HG03558 (cell line): ENCODE data around the gene CPTP.
"Not testable (repeated sequence)": the region's sequence is repeated elsewhere in the genome, so short reads cannot be mapped to it uniquely, and the experiment has no call there.

ENCODE experiments used
- ATAC-seq: cut with Tn5 transposase; IDR thresholded peaks from one replicate; pipeline ENCODE4 v1.9.1; 2021; ENCODE audit warnings: moderate number of reproducible peaks; ENCODE audit not compliant: unreplicated experiment; ENCODE audit errors: extremely low read depth

The CPTP gene

DNA sequence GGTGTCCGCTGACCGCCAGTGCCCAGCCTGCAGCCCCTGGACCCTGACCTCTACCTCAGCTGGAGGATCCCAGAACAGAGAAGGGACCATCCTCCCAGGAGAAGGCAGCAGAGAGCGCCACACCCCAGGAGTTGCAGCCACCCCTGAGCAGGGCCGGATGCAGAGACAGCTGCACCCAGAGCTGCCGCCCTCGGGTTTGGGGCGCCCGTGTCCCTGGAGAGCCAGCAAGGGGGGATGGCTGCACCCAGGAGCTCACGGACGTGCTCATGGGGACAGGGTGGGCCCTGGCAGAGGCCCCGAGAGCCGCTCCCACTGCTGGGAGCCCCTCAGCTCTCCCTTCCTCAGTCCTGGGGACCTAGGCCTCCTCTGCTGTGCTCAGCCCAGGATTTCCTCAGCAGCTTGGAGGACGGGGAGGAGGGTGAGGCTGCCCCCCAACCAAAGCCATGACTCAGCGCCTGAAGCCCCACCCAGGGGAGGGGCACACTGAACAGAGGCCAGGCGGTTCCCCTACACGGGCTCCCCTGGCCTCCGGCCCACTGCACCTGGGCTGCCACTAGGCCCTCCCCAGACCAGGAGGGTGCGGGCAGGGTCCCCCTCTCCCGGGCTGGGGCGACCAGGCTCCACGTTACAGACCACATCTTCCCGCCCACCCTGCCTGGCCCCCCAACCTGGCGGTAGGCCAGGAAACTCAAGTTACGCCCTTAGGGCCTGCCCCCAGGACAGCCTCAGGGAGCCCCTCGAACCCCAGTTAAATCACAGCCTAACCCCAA is 19.1 kb upstream of the CPTP start:
- no peak for ATAC-seq

DNA sequence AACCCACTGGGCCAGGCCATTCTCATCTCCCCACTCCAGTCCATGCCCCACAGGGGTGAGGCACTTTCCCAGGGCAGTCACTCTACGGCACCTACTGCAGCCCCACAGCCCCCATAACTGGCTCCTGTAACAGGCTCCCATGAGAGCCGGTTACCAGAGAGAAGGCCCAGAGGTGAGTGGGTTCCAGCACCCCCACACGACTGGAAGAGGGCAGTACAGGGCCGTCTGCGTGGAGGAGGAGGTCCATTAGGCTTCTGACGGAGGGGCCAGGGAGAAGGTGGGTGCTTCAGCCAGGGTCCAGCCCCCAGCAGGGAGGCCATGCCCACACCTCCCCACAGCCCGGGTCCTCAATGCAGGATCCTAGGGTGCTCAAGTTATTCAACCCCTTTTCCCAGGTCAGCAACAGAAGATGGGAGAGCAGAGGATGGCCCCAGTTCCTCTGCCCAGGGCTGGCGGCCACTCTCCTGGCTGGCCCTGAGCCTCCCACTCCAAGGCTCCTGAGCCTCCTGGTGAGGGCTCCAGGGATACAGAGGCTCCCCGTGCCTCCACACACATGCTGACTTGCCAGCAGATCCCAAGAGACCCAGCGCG is 18.4 kb upstream of the CPTP start:
- ATAC-seq = no peak

DNA sequence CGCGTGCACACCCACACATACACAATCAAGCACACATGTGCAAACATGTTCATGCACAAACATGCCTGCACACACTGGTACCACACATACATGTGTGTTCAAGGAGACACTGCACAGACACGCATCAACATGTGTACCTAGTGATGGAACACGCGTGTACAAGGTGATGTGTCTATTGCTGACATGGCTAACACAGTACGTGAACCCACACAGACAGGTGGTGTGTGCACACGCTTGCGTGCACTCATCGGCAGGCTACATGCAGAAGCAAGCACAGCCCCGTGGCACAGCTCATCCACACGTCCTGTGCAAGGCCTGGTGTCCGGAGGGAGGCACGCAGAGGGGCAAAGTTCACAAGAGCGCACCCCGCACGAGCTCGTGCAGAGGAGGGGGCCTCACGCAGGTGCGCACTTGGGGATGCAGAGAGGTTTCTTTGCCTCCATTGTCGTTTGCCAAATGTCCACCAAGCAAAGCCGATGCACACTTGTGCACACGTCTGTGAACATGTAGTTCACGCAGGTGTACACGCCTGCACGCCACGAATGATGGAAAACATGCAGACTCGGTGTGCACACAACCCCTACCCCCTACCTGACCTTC is 17.8 kb upstream of the CPTP start:
- no peak for ATAC-seq

DNA sequence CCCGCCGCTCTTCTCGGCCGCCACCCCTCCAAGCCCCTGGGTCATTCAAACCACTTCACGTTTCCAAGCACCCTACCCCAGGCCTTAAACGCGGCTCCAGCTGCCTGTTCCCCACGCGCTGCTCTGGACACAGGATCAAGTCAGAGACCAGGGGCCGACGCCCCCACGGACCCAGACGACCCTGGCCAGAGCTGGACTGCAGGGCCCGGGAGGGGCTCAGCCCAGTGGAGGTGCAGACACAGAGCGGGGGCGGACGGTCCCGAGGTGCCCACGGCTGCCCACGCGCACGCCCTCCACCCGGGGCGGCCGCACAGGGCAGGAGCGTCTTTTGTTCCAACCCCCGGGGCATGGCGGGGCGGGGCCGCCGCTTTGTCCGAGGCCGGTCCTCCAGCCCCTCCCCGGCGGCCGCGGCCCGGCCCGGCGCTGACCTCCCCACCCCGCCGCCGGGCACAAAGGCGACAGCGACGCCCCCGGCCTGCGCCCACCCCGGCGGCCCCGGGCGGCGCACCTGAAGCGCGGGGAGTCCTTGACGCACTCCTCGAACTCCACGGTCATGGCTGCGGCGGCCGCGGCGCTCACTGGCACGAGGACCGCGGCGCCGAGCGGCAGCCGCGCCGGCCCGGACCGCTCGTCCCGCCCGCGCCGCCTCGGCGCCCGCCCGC is 17.2 kb upstream of the CPTP start:
- peak; percentile 3 for ATAC-seq

DNA sequence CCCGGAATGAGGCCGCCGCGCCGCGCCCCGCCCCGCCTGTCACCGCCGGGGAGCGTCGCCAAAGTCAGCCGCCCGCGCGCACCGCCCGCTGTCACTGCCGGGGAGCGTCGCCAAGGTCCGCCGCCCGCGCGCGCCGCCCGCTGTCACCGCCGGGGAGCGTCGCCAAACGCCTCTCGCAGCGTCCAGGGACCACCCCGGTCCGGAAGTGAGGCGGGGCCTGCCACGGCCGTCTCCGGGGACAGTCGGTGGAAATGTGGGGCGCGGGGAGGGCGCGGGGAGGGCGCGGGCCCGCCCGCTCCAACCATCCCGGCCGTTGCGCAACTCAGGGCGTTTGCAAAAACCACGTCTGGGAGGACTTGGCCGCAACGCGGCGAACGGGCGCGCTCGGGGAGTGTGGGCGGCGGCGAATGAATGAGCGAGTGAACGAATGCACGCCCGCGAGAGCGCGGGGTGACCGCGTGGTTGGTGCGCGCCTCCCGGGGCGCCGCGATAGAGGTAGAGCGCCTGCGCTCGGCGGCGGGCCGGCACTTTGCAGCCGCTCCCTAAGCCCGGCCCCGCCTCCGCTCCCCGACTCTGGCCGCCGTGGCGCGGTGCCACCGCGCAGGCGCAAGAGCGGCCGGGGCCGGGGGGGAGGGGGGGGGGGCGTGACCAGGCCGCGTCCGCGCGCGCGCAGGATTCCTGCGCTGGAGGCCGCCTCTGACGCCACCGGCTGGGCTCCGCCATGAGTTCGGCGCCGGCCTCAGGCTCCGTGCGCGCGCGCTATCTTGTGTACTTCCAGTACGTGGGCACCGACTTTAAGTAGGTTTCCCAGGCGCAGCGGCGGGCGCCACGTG is 16.5 kb upstream of the CPTP start, which contains the start of the genes ACAP3 and PUSL1:
ACAP3 (minus strand) TSS at position 8 of the 833 bp plus-strand sequence. CDS start 115 bp downstream, outside the sequence.
PUSL1 (plus strand) TSS at position 675 of the 833 bp plus-strand sequence; CDS start at position 722, 47 bp downstream.
- peak; percentile 27 for ATAC-seq

DNA sequence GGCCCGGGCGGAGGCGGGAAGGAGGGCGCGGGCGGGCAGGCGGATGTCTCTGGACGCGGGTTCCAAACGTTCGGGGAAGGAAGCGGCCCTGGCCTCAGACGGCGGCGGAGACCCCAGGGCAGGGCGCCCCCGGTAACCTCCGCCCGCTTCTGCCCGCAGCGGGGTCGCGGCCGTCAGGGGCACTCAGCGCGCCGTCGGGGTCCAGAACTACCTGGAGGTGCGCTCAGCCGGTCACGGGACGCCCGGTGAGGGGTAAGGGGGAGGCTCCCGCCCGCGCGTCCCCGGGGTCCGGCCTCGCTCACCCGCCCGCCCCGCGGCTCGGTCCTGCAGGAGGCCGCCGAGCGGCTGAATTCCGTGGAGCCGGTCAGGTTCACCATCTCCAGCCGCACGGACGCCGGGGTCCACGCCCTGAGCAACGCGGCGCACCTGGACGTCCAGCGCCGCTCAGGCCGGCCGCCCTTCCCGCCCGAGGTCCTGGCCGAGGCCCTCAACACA is 15.8 kb upstream of the CPTP start:
- no peak for ATAC-seq

DNA sequence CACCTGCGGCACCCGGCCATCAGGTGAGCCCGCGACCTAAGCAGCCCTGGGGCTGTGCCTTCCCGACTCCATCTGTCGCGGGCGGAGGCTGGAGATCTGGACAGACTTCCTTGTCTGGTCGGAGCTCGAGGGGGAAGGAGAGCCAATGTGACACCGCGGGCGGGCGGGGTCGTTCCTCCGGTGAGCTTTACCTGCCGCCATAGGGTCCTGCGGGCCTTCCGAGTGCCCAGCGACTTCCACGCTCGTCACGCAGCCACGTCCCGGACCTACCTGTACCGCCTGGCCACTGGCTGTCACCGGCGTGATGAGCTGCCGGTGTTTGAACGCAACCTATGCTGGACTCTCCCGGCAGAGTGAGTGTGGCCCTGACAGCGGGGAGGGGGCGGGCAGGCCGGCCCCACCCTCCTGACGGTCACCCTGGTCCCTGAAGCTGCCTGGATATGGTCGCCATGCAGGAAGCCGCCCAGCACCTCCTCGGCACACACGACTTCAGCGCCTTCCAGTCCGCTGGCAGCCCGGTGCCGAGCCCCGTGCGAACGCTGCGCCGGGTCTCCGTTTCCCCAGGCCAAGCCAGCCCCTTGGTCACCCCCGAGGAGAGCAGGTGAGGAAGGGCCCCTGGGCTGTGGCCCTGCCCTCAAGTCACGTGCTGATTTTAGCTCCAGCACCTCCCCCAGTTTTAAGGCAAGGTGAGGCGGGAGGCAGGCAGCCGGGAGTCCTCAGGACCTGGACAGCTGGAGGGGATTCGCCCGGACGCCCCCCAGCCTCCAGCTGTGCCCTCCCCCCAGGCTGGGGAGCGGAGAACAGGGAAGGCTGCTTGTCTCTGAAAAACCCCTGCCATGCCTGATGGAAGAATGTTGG is 15.1 kb upstream of the CPTP start:
- no peak for ATAC-seq

DNA sequence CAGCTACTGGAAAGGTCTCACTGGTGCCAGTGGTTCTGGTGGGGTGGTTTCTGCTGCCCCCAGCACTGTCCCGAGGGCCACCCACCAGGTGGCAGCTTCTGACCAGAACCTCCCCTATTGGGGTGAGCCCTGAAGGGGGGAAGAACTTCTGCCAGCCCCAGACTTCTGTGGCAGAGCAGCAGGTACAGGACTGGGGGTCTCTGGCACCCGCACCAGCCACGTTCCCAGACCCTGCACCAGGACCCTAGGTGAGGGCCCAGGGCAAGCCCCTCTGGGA is 14.6 kb upstream of the CPTP start:
- no peak for ATAC-seq

DNA sequence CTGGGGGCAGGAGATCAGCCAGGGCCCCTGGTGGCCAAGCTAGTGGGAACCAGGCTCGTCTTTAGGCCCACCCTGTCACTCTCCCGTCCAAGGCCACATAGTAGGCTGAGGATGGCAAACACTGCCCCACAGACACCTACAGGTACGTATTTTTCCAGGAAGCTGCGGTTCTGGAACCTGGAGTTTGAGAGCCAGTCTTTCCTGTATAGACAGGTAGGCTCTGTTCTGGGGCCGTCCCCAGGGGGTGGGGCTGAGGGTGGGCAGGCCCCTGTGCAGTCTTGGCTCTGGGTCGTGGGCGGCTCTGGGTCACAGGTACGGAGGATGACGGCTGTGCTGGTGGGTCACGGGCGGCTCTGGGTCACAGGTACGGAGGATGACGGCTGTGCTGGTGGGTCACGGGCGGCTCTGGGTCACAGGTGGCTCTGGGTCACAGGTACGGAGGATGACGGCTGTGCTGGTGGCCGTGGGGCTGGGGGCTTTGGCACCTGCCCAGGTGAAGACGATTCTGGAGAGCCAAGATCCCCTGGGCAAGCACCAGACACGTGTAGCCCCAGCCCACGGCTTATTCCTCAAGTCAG is 14.0 kb upstream of the CPTP start:
- no peak for ATAC-seq

DNA sequence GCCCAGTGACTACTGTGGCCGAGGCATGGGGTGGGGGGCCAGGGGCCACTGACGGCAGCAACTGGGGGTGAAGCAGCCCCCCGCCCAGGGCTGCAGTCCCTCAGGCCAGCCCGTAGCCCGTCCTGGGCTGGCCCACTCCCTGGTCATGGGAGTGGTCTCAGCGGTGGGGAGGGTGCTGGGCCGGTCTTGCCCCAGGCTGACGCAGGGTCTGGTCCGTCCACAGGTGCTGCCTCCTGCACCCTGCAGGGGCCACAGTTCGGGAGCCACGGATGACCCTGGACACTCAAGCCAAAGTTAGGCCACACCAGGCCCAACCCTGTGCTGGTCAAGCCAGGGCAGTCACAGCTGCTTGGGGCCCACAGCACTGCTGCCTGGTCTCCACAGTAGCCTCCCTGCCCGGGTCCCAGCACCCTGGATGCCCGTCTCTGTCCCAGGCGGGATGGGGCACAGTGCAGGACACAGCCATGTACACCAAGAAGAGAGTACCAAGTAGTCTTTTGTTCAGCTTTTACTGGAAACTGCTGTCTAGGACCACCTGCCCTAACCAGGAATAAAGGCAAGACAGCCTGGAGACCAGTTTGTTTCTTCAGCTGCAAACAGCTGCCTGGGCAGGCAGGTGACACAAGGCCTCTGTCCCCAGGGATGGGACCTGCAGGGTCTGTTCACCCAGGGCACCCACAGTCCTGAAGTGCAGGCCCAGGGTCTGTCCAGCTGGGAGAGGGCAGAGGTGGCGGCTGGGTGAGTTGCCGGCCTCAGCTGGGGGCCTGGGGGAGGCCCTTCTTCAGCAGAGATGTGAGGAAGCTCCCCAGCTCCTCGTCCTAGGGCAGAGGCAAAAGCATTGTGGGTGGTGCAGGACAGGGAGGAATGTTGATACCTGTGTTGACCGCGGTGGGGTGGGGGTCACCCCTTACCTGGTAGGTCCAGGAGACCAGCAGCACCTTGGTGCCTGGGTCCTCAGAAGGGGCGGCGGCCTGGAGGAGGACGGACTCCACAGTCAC is 13.2 kb upstream of the CPTP start:
- no peak for ATAC-seq

DNA sequence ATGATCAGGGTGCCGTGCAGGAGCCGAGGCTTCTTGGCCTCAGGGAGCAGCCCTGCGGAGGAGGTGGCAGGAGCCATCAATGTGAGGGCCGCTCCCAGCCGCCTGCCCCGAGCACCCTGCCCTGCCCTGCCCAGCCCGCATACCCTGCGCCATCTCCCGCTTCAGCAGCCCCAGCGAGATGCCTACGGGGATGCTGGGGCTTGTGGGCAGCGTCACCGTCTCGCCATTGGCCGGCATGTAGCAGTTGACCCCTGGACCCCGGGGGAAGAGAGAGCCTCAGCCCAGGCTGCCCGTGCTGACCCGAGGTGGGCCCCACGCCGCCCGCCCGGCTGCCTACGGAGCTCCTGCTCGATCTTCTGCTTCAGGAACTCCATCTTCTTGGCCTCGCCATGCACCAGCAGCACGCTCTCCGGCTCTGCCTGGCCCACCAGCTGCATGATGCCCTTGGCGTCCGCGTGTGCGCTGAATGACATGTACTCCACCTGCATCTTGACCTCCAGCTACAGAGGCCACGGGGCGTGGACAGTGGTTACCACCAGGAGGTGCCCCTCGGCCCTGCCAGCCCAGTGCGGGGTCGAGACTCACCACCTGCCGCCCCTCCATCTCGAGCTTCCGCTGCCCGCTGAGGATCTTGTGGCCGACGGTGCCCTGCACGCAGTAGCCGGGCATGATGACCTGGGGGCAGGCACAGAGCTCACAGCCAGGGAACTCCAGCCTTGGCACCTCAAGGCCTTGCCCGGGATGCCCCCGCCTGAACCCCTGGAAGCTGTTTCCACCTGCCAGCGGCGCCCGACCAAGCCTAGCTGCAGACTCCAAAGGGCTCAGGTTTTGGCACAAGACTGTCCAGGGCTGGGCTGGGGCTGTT is 11.9 kb upstream of the CPTP start:
- ATAC-seq = no peak

DNA sequence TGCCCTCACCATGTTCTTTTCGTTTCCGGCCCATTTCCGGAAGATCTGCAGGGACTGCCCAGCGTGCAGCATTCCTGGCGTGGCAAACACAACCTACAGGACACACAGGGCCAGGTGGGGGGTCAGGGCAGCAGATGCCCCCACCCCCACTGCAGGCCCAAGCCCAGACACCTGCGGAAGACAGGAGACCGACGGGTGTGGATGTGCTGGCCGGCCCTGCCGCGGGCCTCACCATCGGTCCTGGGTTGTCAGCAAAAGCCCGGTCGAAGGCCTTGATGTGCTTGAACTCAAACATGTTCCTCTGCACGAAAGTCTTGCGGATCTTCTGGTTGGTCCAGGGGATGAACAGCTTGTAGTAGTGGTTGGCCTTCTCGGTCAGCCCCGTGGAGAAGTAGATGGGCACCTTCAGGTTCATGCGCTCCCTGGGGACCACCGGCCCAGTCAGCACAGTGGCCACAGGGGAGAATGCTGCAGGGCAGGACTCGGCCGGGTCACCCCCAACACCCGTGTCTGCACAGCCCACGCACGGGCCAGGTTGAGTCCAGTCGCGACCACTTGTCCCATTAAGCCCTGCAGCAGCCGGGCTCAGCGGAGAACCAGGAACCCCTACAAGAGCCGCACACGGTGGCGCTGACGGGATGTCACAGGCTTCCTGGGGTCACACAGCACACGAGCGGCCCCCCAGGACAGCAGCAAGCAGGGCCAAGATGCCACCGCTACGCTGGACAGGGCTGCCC is 10.9 kb upstream of the CPTP start:
- ATAC-seq = no peak

DNA sequence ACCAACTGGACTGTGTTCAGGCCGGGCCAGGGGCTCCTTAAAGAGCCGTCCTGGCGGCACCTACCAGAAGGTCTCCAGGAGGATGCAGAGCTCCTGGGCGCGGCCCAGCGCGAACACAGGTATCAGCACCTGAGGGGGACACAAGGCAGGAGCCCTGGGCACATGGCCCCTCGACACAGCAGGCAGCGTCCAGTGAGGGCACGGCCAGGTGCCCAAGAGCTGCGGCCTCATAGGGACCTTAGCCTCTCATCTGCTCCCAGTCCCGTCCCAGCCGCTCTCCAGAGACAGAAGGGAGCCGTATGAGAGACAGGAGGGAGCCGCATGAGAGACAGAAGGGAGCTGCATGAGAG is 10.4 kb upstream of the CPTP start:
- ATAC-seq = no peak

DNA sequence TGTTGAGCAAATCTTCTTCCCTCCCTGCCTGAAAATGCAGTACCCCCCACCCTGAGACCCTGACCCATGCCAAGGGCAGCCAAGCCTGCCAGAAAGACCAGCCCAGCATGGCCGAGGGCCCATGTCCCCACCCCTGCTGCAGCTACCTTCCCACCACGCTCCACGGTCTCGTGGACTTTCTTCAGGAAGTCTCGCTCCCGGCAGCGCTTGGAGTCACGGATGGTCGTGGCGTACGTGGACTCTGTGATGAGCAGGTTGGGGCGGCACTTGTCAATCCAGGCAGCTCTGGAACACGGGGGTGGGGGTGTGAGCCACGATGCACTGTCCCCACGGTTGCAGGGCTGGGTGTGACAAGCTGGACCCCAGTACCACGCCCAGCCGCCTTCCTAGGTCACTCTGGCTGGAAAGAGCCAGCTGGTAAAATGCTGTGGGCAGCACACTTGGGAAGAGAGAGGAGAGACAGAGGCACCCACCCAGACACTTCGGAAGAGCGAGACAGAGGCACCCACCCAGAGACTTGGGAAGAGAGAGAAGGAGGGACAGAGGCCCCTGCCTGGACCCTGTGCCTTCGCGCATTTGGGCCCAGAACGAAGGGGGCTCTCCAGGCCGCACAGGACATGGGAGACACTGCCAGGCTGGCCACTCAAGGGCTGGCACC is 9.8 kb upstream of the CPTP start:
- ATAC-seq = no peak

DNA sequence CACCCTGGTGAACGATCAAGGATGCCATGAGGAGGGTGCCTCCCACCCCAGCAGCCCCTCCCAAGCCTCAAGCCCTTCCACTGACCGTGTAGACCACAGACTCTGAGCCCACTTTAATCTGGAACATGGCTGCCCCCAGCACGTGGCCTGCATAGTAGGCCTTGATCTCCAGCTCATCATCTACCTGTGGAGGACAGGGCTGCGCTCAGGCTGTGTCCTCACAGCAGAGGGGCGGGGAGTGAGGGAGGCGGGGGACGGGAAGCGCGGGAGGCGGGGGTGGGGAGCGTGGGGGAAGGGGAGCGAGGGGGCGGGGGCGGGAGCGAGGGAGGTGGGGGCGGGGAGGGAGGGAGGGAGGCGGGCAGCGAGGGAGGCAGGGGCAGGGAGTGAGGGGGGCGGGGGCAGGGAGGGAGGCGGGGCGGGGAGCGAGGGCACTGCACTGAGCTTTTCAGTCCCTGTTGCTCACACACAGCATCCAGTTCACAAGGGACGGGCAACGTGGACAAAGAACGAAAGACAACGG is 9.1 kb upstream of the CPTP start:
- ATAC-seq = no peak

DNA sequence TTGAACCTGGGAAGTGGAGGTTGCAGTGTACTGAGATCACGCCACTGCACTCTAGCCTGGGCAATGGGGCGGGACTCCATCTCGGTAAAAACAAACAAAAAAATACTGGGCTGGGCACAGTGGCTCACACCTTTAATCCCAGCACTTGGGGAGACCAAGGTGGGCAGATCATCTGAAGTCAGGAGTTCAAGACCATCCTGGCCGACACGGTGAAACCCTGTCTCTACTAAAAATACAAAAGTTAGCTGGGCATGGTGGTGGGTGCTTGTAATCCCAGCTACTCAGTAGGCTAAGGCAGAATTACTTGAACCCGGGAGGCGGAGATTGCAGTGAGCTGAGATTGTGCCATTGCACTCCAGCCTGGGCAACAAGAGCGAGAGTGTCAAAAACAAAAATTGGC is 8.4 kb upstream of the CPTP start:
- ATAC-seq = not testable (repeated sequence)
